K562 (cell line): Measurements from ENCODE around the gene RSPH10B. TPM values are rescaled to one million over a fixed set of nuclear protein-coding genes. Genes with fewer than 3 reads are reported as not detected.

ENCODE experiments used
- ARID3B ChIP-seq: fragments of 250-450 bp; sonication (Bioruptor Pico); IDR thresholded peaks from 2 replicates; pipeline ENCODE4 v1.4.0; 2020; ENCODE audit warnings: borderline replicate concordance
- CC2D1A ChIP-seq: fragments of 450-650 bp; IDR thresholded peaks from 2 replicates; pipeline ENCODE4 v1.6.1; 2017; ENCODE audit warnings: mild to moderate bottlenecking
- CREM ChIP-seq: IDR thresholded peaks from 2 replicates; pipeline ENCODE4 v1.6.1; 2014; ENCODE audit warnings: antibody characterized with exemption, low read depth
- FOXK2 ChIP-seq, 2 experiments: fragments of 450-650 bp; IDR thresholded peaks in 1 of 2; conservative IDR thresholded peaks in 1 of 2; 2 replicates each; pipeline ENCODE4 v1.6.1; 2016; ENCODE audit warnings: low read depth in 2 of 2, mild to moderate bottlenecking in 1 of 2
- GATAD2B ChIP-seq: fragments of 450-650 bp; IDR thresholded peaks from 2 replicates; pipeline ENCODE4 v1.6.1; 2017; ENCODE audit warnings: mild to moderate bottlenecking, borderline replicate concordance
- MAFG ChIP-seq: fragments of 450-650 bp; conservative IDR thresholded peaks from 2 replicates; pipeline ENCODE4 v1.6.1; 2016; ENCODE audit warnings: missing genetic modification characterization, missing compliant biosample characterization
- MAFK ChIP-seq: IDR thresholded peaks from 2 replicates; pipeline ENCODE4 v1.6.1; 2011; ENCODE audit warnings: low read length, improper control_type of control experiment
- NR1H2 ChIP-seq: sonication (generic); formaldehyde crosslinking; IDR thresholded peaks from 2 replicates; pipeline ENCODE4 v1.4.0; 2020; ENCODE audit warnings: mild to moderate bottlenecking, missing genetic modification reagents
- NRF1 ChIP-seq, 2 experiments: fragments of 450-650 bp; IDR thresholded peaks in 1 of 2; conservative IDR thresholded peaks in 1 of 2; 2 replicates each; pipeline ENCODE4 v1.6.1; 2014; ENCODE audit warnings: mild to moderate bottlenecking in 2 of 2
- PRMT5 ChIP-seq: sonication (generic); formaldehyde crosslinking; IDR thresholded peaks from 2 replicates; pipeline ENCODE4 v1.5.0; 2020; ENCODE audit warnings: missing genetic modification reagents
- SIRT6 ChIP-seq: IDR thresholded peaks from one replicate; pipeline ENCODE4 v1.6.1; 2012; ENCODE audit warnings: low read depth, mild to moderate bottlenecking, control low read depth, inconsistent platforms, low read length, moderate library complexity
- SREBF1 ChIP-seq: fragments of 150-350 bp; IDR thresholded peaks from 2 replicates; pipeline ENCODE4 v1.6.1; 2014; ENCODE audit warnings: antibody characterized with exemption, low read depth, low read length, borderline replicate concordance
- TCF7 ChIP-seq: sonication (generic); IDR thresholded peaks from 2 replicates; pipeline ENCODE4 v1.6.1; 2016; ENCODE audit warnings: antibody characterized with exemption, borderline replicate concordance
- ZNF134 ChIP-seq: fragments of 250-450 bp; sonication (Bioruptor Pico); conservative IDR thresholded peaks from 2 replicates; pipeline ENCODE4 v1.4.0; 2020
- ZNF143 ChIP-seq: sonication (generic); formaldehyde crosslinking; IDR thresholded peaks from 2 replicates; pipeline ENCODE4 v1.9.0; 2022; ENCODE audit warnings: mild to moderate bottlenecking, missing genetic modification reagents
- ZNF224 ChIP-seq: sonication (generic); formaldehyde crosslinking; IDR thresholded peaks from 2 replicates; pipeline ENCODE4 v1.8.0; 2022; ENCODE audit warnings: mild to moderate bottlenecking, missing genetic modification reagents
- ZNF583 ChIP-seq: fragments of 250-450 bp; sonication (Bioruptor Pico); IDR thresholded peaks from 2 replicates; pipeline ENCODE4 v1.4.0; 2020
- polyA plus RNA-seq, 8 experiments: library from polyadenylated mRNA; depleted of rRNA in 4 of 8; stranded (reverse) in 5 of 8; unstranded in 3 of 8; fragments of >200 nt; fragmentation: Nextera tagmentation in 2 of 8; fragmentation: Illumina TruSeq in 1 of 8; extraction: Ambion mirVana in 2 of 8; extraction: Trizol in 1 of 8; gene quantifications; 2 replicates each; pipeline versions ENCODE4 v1.2.1 to v1.2.3, GENCODE V29; 2011 to 2014; ENCODE audit warnings: inconsistent platforms in 1 of 8, missing spikeins in 1 of 8
- total RNA-seq, 7 experiments: library from RNA; depleted of rRNA in 6 of 7; stranded (reverse); fragments of >200 nt in 6 of 7; fragmentation: Illumina TruSeq in 2 of 7; extraction: Trizol in 2 of 7; gene quantifications; 2 replicates each; pipeline versions ENCODE4 v1.2.1 to v1.2.3, GENCODE V29; 2011 to 2021; ENCODE audit warnings: low replicate concordance in 1 of 7
- TF ChIP-seq, protein P1 (sequence below): sonication (generic); IDR thresholded peaks from 2 replicates; pipeline ENCODE4 v1.6.1; 2016
- TF ChIP-seq, protein P2 (sequence below): sonication (generic); formaldehyde crosslinking; IDR thresholded peaks from 2 replicates; pipeline ENCODE4 v1.8.1; 2022; ENCODE audit warnings: missing genetic modification reagents
- TF ChIP-seq, protein P3 (sequence below), 2 experiments: fragments of 450-650 bp in 1 of 2; IDR thresholded peaks; 2 replicates each; pipeline ENCODE4 v1.6.1; 2011 to 2017; ENCODE audit warnings: low read depth in 2 of 2, antibody characterized with exemption in 1 of 2, borderline replicate concordance in 1 of 2, low read length in 1 of 2, mild to moderate bottlenecking in 1 of 2, mixed read lengths in 1 of 2; ENCODE audit not compliant: control insufficient read depth in 1 of 2

Gene RSPH10B
- total and polyA plus RNA-seq, 9 of the 15 experiments (the other 6 are each of a cell fraction or from before 2014, with no cell fraction given): 0.01 to 0.09 TPM; not detected in 7

DNA sequence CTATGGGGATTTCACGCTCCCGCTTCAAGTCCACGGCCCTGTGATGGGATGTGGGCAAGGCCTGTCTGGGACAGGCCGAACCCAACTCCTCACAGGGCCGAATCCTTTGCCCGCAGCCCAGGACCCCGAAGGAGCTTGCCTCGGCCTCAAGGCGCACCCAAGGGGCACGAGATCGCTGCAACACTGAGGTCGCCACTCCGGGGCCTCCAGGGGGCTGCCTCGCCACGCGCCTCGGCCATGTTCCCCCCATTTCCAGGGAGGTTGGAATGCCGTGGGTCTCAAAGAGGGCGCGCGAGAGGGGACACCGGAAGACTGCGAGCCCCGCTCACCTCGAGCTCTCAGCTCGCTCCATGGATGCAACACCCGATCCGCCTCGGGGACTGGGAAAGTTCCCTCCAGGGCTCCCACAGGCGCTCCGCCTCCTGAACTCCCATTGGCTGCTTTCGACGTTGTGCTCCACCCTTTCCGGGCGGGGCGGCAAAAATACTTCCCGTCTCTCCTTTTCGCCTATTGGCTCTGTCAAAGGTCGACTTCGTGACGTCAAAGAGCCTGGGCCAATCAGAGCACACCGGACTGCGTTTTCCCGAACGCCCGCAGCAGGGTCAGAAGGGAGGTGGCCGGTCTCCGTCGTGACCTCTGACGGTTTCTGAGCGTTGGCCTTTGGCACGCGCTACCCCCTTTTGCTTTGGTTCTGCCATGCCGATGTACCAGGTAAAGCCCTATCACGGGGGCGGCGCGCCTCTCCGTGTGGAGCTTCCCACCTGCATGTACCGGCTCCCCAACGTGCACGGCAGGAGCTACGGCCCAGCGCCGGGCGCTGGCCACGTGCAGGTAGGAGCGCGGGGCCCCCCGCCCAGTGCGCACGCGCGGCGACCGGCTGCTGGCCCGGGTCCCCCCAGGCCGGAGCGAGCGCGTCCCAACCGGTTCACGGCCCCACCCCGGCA lies 38.5 kb upstream of the RSPH10B start, which contains the start of the genes AIMP2 and PMS2 (continued):
- no peak for TF ChIP-seq MAFK
- TF ChIP-seq SIRT6: no peak
- TF ChIP-seq NR1H2 (CRISPR knock-in tag): no peak
- peak; percentile 58; the same call in 1 of the 2 replicates for TF ChIP-seq ZNF224 (CRISPR knock-in tag)
- TF ChIP-seq GATAD2B: peak; percentile 47; the same call in 1 of the 2 replicates
- no peak for TF ChIP-seq PRMT5 (CRISPR knock-in tag)
- peak; percentile 35; the same call in 1 of the 2 replicates for TF ChIP-seq CC2D1A
- TF ChIP-seq ZNF134 (CRISPR knock-in tag): 0 out of 2 replicates have a peak, but pooled peaks have one; percentile 31
- TF ChIP-seq ZNF143: 0 out of 2 replicates have a peak, but pooled peaks have one; percentile 47
- no peak for TF ChIP-seq SREBF1
- TF ChIP-seq ZNF583 (CRISPR knock-in tag): peak; percentile 90
- peak; percentile 89; the same call in 1 of the 2 replicates for TF ChIP-seq ARID3B (CRISPR knock-in tag)
- TF ChIP-seq FOXK2 (conservative IDR thresholded peaks at IDR 0.05 in 1 of 2, IDR thresholded peaks at IDR 0.05 in 1 of 2; ENCODE audit: low read depth in 2 of 2): peak; percentile 43 to 48; a peak in 1 of 4 replicates
- TF ChIP-seq, protein P1, sequence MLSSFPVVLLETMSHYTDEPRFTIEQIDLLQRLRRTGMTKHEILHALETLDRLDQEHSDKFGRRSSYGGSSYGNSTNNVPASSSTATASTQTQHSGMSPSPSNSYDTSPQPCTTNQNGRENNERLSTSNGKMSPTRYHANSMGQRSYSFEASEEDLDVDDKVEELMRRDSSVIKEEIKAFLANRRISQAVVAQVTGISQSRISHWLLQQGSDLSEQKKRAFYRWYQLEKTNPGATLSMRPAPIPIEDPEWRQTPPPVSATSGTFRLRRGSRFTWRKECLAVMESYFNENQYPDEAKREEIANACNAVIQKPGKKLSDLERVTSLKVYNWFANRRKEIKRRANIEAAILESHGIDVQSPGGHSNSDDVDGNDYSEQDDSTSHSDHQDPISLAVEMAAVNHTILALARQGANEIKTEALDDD: no peak
- peak; percentile 88 for TF ChIP-seq CREM
- TF ChIP-seq, protein P2, sequence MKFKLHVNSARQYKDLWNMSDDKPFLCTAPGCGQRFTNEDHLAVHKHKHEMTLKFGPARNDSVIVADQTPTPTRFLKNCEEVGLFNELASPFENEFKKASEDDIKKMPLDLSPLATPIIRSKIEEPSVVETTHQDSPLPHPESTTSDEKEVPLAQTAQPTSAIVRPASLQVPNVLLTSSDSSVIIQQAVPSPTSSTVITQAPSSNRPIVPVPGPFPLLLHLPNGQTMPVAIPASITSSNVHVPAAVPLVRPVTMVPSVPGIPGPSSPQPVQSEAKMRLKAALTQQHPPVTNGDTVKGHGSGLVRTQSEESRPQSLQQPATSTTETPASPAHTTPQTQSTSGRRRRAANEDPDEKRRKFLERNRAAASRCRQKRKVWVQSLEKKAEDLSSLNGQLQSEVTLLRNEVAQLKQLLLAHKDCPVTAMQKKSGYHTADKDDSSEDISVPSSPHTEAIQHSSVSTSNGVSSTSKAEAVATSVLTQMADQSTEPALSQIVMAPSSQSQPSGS (CRISPR knock-in tag): peak; percentile 64; the same call in 1 of the 2 replicates
- TF ChIP-seq TCF7: no peak
- TF ChIP-seq, protein P3, sequence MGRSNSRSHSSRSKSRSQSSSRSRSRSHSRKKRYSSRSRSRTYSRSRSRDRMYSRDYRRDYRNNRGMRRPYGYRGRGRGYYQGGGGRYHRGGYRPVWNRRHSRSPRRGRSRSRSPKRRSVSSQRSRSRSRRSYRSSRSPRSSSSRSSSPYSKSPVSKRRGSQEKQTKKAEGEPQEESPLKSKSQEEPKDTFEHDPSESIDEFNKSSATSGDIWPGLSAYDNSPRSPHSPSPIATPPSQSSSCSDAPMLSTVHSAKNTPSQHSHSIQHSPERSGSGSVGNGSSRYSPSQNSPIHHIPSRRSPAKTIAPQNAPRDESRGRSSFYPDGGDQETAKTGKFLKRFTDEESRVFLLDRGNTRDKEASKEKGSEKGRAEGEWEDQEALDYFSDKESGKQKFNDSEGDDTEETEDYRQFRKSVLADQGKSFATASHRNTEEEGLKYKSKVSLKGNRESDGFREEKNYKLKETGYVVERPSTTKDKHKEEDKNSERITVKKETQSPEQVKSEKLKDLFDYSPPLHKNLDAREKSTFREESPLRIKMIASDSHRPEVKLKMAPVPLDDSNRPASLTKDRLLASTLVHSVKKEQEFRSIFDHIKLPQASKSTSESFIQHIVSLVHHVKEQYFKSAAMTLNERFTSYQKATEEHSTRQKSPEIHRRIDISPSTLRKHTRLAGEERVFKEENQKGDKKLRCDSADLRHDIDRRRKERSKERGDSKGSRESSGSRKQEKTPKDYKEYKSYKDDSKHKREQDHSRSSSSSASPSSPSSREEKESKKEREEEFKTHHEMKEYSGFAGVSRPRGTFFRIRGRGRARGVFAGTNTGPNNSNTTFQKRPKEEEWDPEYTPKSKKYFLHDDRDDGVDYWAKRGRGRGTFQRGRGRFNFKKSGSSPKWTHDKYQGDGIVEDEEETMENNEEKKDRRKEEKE (IDR thresholded peaks at IDR 0.05; ENCODE audit: borderline replicate concordance in 1 of 2, control insufficient read depth in 1 of 2, low read depth in 2 of 2, low read length in 1 of 2): no peak
- TF ChIP-seq MAFG (tag): no peak
- TF ChIP-seq NRF1 (conservative IDR thresholded peaks at IDR 0.05 in 1 of 2, IDR thresholded peaks at IDR 0.05 in 1 of 2): peak; percentile 96
